ENCODE data around the gene APC2. TPM values are rescaled to one million over a fixed set of nuclear protein-coding genes. Genes with fewer than 3 reads are reported as not detected.

APC2 gene
- total RNA-seq, 1 donor from 2014 or later: 0.20 TPM

DNA sequence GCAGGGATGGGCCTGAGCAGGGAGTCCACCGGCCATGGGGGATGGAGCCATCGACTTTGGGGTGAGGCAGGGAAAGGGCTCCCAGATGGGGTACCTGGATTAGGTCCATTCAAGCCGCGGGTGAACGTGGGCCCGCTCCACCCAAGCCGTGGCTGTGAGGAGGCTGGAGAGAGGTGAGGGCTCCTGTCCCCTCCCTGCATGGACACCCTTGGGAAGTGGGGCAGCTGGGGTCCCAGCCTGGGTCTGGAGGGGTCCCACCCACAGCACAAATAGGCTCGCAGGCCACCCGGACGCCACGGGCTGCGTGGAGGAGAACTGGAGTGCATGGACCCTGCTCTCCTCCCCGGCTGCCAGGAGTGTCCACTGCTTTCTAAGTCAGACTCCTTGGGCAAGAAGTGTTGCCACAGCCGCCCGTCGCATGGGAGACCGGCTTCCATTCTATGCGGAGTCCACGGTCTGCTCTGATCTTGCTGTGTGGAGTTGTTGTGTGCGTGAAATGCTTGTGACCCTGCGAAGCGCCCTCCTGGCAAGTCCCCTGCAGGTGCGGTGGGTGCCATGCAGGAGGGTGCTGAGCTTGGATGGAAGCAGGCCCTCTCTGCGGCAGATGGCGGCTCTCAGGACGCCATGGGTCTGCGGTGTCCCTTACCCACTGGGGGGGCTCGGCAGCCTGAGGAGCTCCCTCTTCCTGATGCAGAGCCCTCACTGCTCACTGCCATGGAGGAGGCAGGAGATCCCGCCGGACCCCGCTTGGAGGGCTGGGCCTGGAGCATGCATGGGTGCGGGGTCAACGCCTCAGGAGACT, 40.5 kb upstream of the APC2 start:
- intact Hi-C loops (cut with DNase I): no loop called here
- TF ChIP-seq, protein P1, sequence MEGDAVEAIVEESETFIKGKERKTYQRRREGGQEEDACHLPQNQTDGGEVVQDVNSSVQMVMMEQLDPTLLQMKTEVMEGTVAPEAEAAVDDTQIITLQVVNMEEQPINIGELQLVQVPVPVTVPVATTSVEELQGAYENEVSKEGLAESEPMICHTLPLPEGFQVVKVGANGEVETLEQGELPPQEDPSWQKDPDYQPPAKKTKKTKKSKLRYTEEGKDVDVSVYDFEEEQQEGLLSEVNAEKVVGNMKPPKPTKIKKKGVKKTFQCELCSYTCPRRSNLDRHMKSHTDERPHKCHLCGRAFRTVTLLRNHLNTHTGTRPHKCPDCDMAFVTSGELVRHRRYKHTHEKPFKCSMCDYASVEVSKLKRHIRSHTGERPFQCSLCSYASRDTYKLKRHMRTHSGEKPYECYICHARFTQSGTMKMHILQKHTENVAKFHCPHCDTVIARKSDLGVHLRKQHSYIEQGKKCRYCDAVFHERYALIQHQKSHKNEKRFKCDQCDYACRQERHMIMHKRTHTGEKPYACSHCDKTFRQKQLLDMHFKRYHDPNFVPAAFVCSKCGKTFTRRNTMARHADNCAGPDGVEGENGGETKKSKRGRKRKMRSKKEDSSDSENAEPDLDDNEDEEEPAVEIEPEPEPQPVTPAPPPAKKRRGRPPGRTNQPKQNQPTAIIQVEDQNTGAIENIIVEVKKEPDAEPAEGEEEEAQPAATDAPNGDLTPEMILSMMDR (IDR thresholded peaks at IDR 0.05): no peak
- DNase-seq: peak; percentile 75
- ATAC-seq: no peak
- Histone ChIP-seq H3K27me3 (no peaks in the 10 kb centered on the region), H3K36me3 (peaks cover 5% of the 10 kb centered on the region), H3K27ac (peak overlapping the region; percentile 95), H3K4me3 (peak overlapping the region; percentile 94), H3K9me3 (no peaks in the 10 kb centered on the region), H3K4me1 (peaks cover 53% of the 10 kb centered on the region)

DNA sequence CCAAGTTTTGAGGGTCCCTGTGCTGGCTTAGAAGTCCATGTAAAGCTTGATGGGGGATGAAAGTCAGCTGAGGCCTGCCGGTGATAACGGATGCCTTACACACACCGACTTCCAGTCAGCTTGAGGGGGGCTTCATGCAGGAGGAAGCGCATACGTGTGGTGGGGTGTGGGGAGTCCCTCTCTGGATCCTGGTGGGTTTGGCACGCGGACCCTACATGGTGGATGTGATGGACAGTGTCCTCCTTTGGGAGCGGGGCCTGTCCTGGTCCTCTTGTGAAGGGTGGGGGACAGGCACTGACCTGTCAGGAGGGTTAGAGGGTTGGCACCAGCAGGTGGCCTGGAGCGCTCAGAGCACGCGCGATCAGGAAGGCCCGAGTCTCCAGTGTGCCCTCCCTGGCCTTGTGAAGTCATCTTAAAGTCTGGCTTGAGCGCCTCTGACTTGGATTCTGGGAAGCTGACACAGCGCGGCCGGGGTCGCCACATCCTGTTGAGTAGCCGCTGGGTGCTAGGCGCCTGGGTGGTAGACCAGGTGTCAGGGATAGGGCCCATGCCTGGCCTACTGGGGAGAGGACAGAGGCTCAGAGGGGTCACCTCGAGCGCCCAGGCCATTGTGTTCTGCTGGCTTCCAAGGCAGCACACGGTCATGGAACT, 39.7 kb upstream of the APC2 start:
- Histone ChIP-seq H3K9me3 (no peaks in the 10 kb centered on the region), H3K4me3 (peak overlapping the region; percentile 94), H3K27me3 (no peaks in the 10 kb centered on the region), H3K36me3 (peaks cover 5% of the 10 kb centered on the region), H3K27ac (peak overlapping the region; percentile 95), H3K4me1 (peaks cover 60% of the 10 kb centered on the region)
- TF ChIP-seq, protein P1 (IDR thresholded peaks at IDR 0.05): no peak
- intact Hi-C loops (cut with DNase I): no loop called here
- DNase-seq (no peak), ATAC-seq (no peak)

DNA sequence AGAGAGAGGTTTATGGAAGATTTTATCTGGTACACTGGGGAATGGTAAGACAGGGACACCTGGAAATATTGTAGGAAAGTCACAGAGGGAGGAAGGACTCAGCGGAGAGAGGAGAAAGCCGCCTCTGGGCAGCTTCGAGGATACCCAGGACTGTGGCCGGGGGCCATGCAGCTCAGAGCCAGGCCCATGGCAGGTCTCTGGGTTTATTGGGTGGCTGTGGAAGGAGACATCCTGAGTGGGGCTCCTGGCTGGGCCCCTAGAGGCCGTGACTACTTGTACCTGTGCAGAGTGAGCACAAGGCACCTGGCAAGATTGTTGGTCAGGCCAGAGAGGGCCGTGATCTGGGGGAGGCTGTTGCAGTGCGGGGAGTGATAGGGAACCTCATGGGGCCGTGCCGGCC, 39.1 kb upstream of the APC2 start:
- Histone ChIP-seq H3K4me1 (peaks cover 65% of the 10 kb centered on the region), H3K36me3 (peaks cover 5% of the 10 kb centered on the region), H3K27me3 (no peaks in the 10 kb centered on the region), H3K27ac (peak overlapping the region; percentile 95), H3K4me3 (no peak overlapping the region), H3K9me3 (no peaks in the 10 kb centered on the region)
- TF ChIP-seq, protein P1 (IDR thresholded peaks at IDR 0.05): no peak
- intact Hi-C loops (cut with DNase I): no loop called here
- no peak for DNase-seq
- no peak for ATAC-seq

DNA sequence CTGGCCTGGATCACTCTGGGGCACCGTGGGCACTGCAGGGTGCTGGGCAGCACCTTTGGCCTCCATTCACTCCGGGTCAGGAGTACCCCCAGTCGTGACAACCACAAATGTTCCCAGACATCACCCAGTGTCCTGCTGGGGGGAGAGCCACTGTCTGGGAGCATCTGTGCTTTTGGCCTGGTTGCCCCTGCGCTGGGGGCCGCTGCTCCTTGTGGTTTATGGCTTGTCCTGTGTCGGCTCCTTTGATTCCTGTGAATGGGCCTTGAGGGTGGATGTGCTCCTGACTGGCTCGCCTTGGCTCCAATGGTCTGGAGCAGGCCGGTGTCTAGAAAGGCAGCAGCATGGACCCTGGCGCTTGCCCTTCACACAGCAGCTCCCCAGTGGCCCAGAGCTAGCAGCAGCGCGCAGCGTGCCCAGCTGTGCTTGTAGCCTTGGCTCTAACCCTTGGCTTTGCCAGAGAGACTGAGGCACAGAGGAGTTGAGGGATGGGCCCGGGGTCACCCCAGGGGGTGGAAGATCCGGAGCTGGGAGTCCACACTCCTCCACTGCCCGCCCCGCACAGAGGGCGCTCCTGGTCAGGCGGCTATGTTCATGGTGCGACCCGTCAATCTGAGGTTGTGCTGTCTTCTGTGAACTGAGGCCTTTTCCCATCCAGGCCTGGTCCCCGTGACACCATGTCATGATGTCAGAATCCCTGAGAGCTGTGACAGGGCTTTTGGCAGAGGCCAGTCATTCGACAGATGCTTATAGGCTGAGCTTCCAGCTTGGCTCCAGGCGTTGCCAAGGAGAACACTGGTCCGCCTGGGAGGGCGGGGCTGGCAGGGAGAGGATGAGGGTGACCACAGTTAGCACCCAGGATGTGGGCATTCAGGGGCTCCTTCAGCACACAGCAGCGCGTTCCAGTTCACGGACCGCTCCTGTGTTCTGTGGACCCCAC, 38.4 kb upstream of the APC2 start:
- Histone ChIP-seq H3K4me1 (peaks cover 72% of the 10 kb centered on the region), H3K36me3 (peaks cover 5% of the 10 kb centered on the region), H3K4me3 (no peak overlapping the region), H3K9me3 (no peaks in the 10 kb centered on the region), H3K27ac (peak overlapping the region; percentile 17), H3K27me3 (no peaks in the 10 kb centered on the region)
- ATAC-seq: no peak
- intact Hi-C loops (cut with DNase I): no loop called here
- no peak for DNase-seq
- TF ChIP-seq, protein P1 (IDR thresholded peaks at IDR 0.05): no peak

DNA sequence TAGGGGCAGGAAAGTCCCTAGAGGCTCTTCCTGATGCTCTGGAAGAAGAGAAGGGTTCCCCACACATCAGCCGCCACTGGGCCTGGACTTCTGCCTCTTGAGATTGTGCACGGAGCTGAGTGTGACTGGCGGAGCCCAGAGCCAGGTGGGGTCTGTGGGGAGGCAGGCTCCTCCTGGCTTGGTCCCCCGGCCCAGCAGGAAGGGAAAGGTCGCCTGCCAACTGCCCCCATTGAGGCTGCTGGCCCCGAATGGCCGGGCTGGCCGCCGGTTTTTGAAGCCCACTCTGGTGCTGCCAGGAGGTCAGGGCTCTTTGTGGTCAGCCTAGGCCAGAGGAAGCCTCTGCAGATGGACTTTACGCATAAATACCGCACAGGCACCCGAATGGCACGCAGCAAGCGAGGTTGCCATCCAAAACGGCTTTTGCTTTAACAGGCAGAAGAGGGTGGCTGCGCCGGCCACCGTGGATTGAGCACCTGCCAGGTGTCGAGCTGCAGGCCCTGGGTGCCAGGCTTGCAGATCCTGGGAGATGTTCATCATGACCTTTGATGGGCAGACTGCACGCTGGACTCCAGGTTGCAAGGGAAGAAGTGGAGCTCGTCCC, 37.5 kb upstream of the APC2 start:
- no peak for ATAC-seq
- peaks cover 5% of the 10 kb centered on the region for H3K36me3 ChIP-seq
- H3K4me1 ChIP-seq: peaks cover 81% of the 10 kb centered on the region
- H3K9me3 ChIP-seq: no peaks in the 10 kb centered on the region
- DNase-seq: no peak
- intact Hi-C loops (cut with DNase I): no loop called here
- no peak overlapping the region for H3K4me3 ChIP-seq
- peak overlapping the region; percentile 17 for H3K27ac ChIP-seq
- no peaks in the 10 kb centered on the region for H3K27me3 ChIP-seq
- TF ChIP-seq, protein P1 (IDR thresholded peaks at IDR 0.05): no peak

All from upper lobe of right lung (tissue), 1 donor.